IPS-18c (cell line): ENCODE measurements around the gene CENPO.

Source experiments
- H3K4me3 ChIP-seq: 2 replicates; pipeline ENCODE4 v1.7.0; 2013; ENCODE audit warnings: low read depth, mild to moderate bottlenecking, low read length, moderate library complexity; ENCODE audit not compliant: insufficient read depth
- H3K9me3 ChIP-seq: one replicate; pipeline ENCODE4 v1.6.1; 2013; ENCODE audit warnings: mild to moderate bottlenecking, low read length, moderate library complexity; ENCODE audit not compliant: control insufficient read depth, insufficient read depth

CENPO gene

DNA sequence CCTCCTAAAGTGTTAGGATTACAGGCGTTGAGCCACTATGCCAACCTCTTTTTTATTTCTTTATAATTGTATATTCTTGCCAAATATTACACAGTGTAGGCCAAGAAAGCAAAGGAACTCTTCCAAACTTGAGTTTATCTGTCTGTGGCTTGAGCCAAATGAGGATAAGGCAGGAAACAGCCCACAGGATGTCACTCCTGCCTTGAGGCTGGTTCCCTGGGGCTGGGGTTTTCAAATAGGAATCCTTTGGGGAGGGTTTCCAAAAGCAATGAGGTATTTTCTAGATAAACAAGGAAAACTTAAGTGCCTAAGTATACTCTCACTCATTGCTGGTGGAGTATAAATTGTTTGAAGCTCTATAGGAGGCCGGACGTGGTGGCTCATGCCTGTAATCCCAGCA lies 70.4 kb downstream of the CENPO start:
- Histone ChIP-seq H3K9me3 (no peaks in the 10 kb centered on the region), H3K4me3 (no peak overlapping the region)

- Histone ChIP-seq H3K9me3 (peaks cover 2% of the 10 kb centered on the region), H3K4me3 (no peak overlapping the region)
These were observed 73.7 kb downstream of the CENPO start for GRCh38 chr2:24866946-24867345.

DNA sequence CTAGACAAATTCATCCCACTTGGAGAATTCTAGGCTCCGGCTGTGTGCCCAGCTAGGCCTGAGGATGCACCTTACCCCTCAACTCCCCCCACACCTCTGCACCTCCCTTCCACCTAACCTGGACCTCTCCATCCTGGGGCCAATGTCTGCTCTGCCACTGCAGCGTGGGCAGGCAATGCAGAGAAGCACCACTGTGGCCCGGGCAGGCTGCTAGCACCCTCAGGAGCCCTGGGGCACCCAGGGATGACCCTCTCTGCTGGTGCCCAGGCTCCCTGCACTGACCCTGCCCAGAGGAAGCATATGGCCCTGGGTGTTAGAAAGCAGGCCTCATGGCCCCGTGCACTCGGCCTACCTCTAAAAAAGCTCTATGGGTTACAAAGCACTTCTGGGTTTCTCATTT lies 77.2 kb downstream of the CENPO start:
- Histone ChIP-seq H3K9me3 (peaks cover 2% of the 10 kb centered on the region), H3K4me3 (no peak overlapping the region)

DNA sequence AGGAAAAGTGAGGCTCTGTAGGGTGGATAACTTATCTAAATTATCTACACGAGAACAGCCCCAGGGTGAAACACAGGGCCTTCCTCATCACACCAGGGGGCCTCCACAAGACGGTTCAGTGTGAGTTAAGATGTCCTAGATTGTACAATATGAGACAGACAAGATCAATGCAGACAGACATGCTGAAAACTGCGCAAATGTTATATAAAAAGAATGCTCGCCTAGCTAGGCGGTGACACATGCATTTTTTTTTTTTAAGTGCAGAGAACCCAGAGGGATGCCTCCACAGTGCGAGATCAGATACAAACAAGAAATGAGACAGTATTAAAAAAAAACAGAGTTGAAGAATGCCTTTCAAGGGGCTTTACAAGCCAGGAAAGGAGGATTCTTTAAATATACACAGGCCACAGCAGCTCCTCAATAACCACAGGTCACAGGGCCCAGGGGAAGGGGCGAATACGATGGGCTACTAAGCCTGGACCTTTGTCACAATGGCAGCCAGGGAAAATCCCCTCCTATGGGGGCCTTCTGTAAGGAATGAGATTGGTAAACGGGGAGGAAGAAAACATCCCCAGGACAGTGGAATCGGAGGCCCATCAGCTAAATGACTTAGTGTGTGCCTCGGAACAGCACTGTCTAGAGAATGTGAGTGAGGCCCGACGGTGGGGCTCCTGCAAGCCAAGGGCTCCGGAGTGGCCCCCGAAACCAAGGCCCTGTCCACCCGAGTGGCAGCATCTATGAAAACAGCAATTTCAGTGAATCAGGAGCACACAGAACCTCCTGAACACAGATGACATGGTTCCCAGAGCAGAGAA lies 77.9 kb downstream of the CENPO start:
- Histone ChIP-seq H3K9me3 (peaks cover 2% of the 10 kb centered on the region), H3K4me3 (no peak overlapping the region)

- no peak overlapping the region for H3K4me3 ChIP-seq
- peaks cover 2% of the 10 kb centered on the region for H3K9me3 ChIP-seq
These were observed 78.7 kb downstream of the CENPO start for GRCh38 chr2:24871852-24872333.
